ENCODE measurements around the gene ABCF2. TPM values are rescaled to one million over a fixed set of nuclear protein-coding genes. Genes with fewer than 3 reads are reported as not detected.
A peak's percentile ranks its signal among the peaks of the same experiment; 100 is the strongest.

Gene ABCF2
- total and polyA plus RNA-seq, 11 donors = 15.9 to 58.4 (median 33.0) TPM

- ATAC-seq (peak in 2 of 4 donors; percentile 15 to 16), DNase-seq (no peak)
- Histone ChIP-seq H3K9me3 (no peaks in the 10 kb centered on the region), H3K4me3 (no peak overlapping the region), H3K27ac (peak overlapping the region in 8 of 12 donors; percentile 6 to 63 (median 42)), H3K36me3 (peaks cover 0 to 68% (median 62%) of the 10 kb centered on the region in 9 donors), H3K27me3 (peaks cover 0 to 11% (median 6%) of the 10 kb centered on the region in 9 donors), H3K4me1 (peaks cover under 1 to 45% (median 22%) of the 10 kb centered on the region in 12 donors)
- intact Hi-C loops (cut with DNase I) = loop anchor here in 8 of 10 donors (5.0 to 10.0 kb wide), 4 partner anchors 62 to 118 kb away; no protein-coding TSS in a partner anchor
- TF ChIP-seq, protein P1, sequence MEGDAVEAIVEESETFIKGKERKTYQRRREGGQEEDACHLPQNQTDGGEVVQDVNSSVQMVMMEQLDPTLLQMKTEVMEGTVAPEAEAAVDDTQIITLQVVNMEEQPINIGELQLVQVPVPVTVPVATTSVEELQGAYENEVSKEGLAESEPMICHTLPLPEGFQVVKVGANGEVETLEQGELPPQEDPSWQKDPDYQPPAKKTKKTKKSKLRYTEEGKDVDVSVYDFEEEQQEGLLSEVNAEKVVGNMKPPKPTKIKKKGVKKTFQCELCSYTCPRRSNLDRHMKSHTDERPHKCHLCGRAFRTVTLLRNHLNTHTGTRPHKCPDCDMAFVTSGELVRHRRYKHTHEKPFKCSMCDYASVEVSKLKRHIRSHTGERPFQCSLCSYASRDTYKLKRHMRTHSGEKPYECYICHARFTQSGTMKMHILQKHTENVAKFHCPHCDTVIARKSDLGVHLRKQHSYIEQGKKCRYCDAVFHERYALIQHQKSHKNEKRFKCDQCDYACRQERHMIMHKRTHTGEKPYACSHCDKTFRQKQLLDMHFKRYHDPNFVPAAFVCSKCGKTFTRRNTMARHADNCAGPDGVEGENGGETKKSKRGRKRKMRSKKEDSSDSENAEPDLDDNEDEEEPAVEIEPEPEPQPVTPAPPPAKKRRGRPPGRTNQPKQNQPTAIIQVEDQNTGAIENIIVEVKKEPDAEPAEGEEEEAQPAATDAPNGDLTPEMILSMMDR (IDR thresholded peaks at IDR 0.05) = no peak
- no peak for TF ChIP-seq POLR2A (IDR thresholded peaks at IDR 0.05)
- WGBS, 4 donors = 61 to 79% (median 65%) methylated on average over 4 of the region's 4 CpGs
Observed at GRCh38 chr7:151240536-151240935, 13.5 kb upstream of the ABCF2 start.

- TF ChIP-seq POLR2A (IDR thresholded peaks at IDR 0.05) = no peak
- TF ChIP-seq, protein P1 (IDR thresholded peaks at IDR 0.05) = no peak
- 43 to 51% (median 47%) methylated on average over 11 of the region's 11 CpGs for WGBS, 4 donors
- DNase-seq (no peak), ATAC-seq (no peak)
- Histone ChIP-seq H3K9me3 (no peaks in the 10 kb centered on the region), H3K4me1 (peaks cover 0 to 44% (median 17%) of the 10 kb centered on the region in 12 donors), H3K36me3 (peaks cover 0 to 74% (median 68%) of the 10 kb centered on the region in 9 donors), H3K4me3 (no peak overlapping the region), H3K27ac (peak overlapping the region in 4 of 12 donors; percentile 6 to 63 (median 50)), H3K27me3 (peaks cover 0 to 6% (median under 1%) of the 10 kb centered on the region in 9 donors)
- intact Hi-C loops (cut with DNase I) = loop anchor here in 8 of 10 donors (5.0 to 10.0 kb wide), 4 partner anchors 62 to 118 kb away; no protein-coding TSS in a partner anchor
Observed at GRCh38 chr7:151239837-151240459, 12.9 kb upstream of the ABCF2 start.

- ATAC-seq (no peak), DNase-seq (no peak)
- no peaks in the 10 kb centered on the region for H3K9me3 ChIP-seq
- TF ChIP-seq POLR2A (IDR thresholded peaks at IDR 0.05) = no peak
- TF ChIP-seq, protein P1 (IDR thresholded peaks at IDR 0.05) = no peak
- WGBS, 4 donors = 80 to 85% (median 81%) methylated on average over 25 of the region's 25 CpGs
- H3K27me3 ChIP-seq = no peaks in the 10 kb centered on the region
- H3K4me3 ChIP-seq = no peak overlapping the region
- intact Hi-C loops (cut with DNase I) = no loop called here
- peaks cover 0 to 82% (median 71%) of the 10 kb centered on the region in 9 donors for H3K36me3 ChIP-seq
- no peak overlapping the region for H3K27ac ChIP-seq
- peaks cover 0 to 38% (median 10%) of the 10 kb centered on the region in 12 donors for H3K4me1 ChIP-seq
Observed at GRCh38 chr7:151238924-151239836, 12.2 kb upstream of the ABCF2 start.

All from heart left ventricle (tissue), 16 donors.